Tibial nerve (tissue), 4 donors: ENCODE measurements around the gene KATNAL2. TPM values are rescaled to one million over a fixed set of nuclear protein-coding genes. Genes with fewer than 3 reads are reported as not detected.

ENCODE experiments used
- DNase-seq, 2 donors: peaks; one replicate each; pipeline ENCODE4 v3.0.0-alpha.2; 2019; ENCODE audit warnings: low spot score in 2 of 2
- H3K27ac ChIP-seq, 4 donors: fragments of 200-600 bp; sonication (generic) in 3 of 4; one replicate each; pipeline ENCODE4 v1.5.1; 2017 to 2019; ENCODE audit warnings: mild to moderate bottlenecking in 1 of 4
- H3K27me3 ChIP-seq, 2 donors: fragments of 200-600 bp; sonication (generic) in 1 of 2; one replicate each; pipeline versions ENCODE4 v1.5.1 to v1.6.0; 2017 to 2019
- H3K36me3 ChIP-seq, 3 donors: fragments of 200-600 bp; sonication (generic); one replicate each; pipeline ENCODE4 v1.5.1; 2018 to 2019
- H3K4me1 ChIP-seq, 4 donors: fragments of 200-600 bp; sonication (generic) in 3 of 4; one replicate each; pipeline ENCODE4 v1.5.1; 2017 to 2019
- H3K4me3 ChIP-seq, 4 donors: fragments of 200-600 bp; sonication (generic) in 3 of 4; one replicate each; pipeline ENCODE4 v1.5.1; 2017 to 2019; ENCODE audit warnings: mild to moderate bottlenecking in 1 of 4, moderate library complexity in 1 of 4
- H3K9me3 ChIP-seq, 4 donors: fragments of 200-600 bp; sonication (generic) in 3 of 4; one replicate each; pipeline ENCODE4 v1.5.1; 2017 to 2019
- CTCF ChIP-seq, 5 experiments: fragments of 200-600 bp in 3 of 5; fragments of 450-650 bp in 2 of 5; sonication (generic) in 3 of 5; IDR thresholded peaks; one replicate each; pipeline ENCODE4 v1.5.1; 2016 to 2019; ENCODE audit warnings: antibody characterized with exemption in 5 of 5, mild to moderate bottlenecking in 3 of 5, moderate library complexity in 2 of 5
- EP300 ChIP-seq, 2 donors: sonication (generic); formaldehyde crosslinking; IDR thresholded peaks; one replicate each; pipeline ENCODE4 v1.6.1; 2017; ENCODE audit warnings: antibody characterized with exemption in 2 of 2, mild to moderate bottlenecking in 1 of 2
- POLR2A ChIP-seq, 2 donors: fragments of 450-650 bp; IDR thresholded peaks; one replicate each; pipeline ENCODE4 v1.6.1; 2017; ENCODE audit warnings: antibody characterized with exemption in 2 of 2, mild to moderate bottlenecking in 2 of 2, moderate library complexity in 2 of 2
- WGBS, 2 donors: methylation state at CpG; one replicate each; pipeline ENCODE4 v1.1.5; 2018; 5-methylcytosine and 5-hydroxymethylcytosine counted together
- total RNA-seq, 4 donors: library from RNA; depleted of rRNA; stranded (reverse); fragments of >200 nt; gene quantifications; one replicate each; pipeline ENCODE4 v1.1.0, GENCODE V29; 2016

KATNAL2 gene
- total RNA-seq, 4 donors from 2014 or later: 2.4 to 11.7 (median 7.8) TPM

- Histone ChIP-seq H3K27ac (no peak overlapping the region), H3K9me3 (peaks cover 0 to 24% (median 10%) of the 10 kb centered on the region in 4 donors), H3K36me3 (peaks cover 0 to 38% (median 11%) of the 10 kb centered on the region in 3 donors), H3K4me3 (no peak overlapping the region), H3K27me3 (no peaks in the 10 kb centered on the region), H3K4me1 (no peaks in the 10 kb centered on the region)
- 51 to 61% methylated on average over 2 of the region's 2 CpGs for WGBS, 2 donors
- DNase-seq: no peak
- no peak for TF ChIP-seq EP300 (IDR thresholded peaks at IDR 0.05)
- no peak for TF ChIP-seq POLR2A (IDR thresholded peaks at IDR 0.05)
- no peak for TF ChIP-seq CTCF (IDR thresholded peaks at IDR 0.05)
These were observed 30.5 kb upstream of the KATNAL2 start for GRCh38 chr18:46886893-46887292.

GRCh38 chr18:46888965-46889364, 28.4 kb upstream of the KATNAL2 start:
- Histone ChIP-seq H3K9me3 (peaks cover 0 to 24% (median 10%) of the 10 kb centered on the region in 4 donors), H3K4me1 (no peaks in the 10 kb centered on the region)

GRCh38 chr18:46891742-46892214, 25.6 kb upstream of the KATNAL2 start:
- TF ChIP-seq EP300 (IDR thresholded peaks at IDR 0.05) (no peak), CTCF (IDR thresholded peaks at IDR 0.05) (no peak), POLR2A (IDR thresholded peaks at IDR 0.05) (no peak)
- Histone ChIP-seq H3K27ac (no peak overlapping the region), H3K27me3 (no peaks in the 10 kb centered on the region), H3K36me3 (peaks cover 0 to 38% (median 11%) of the 10 kb centered on the region in 3 donors), H3K4me1 (no peaks in the 10 kb centered on the region), H3K9me3 (peaks cover 0 to 24% (median 10%) of the 10 kb centered on the region in 4 donors), H3K4me3 (no peak overlapping the region)
- no peak for DNase-seq
- WGBS, 2 donors: 75 to 82% methylated on average over 3 of the region's 3 CpGs

More at GRCh38 chr18:46888965-46889364, 28.4 kb upstream of the KATNAL2 start:
- Histone ChIP-seq H3K4me3 (no peak overlapping the region), H3K27me3 (no peaks in the 10 kb centered on the region), H3K27ac (no peak overlapping the region), H3K36me3 (peaks cover 0 to 38% (median 11%) of the 10 kb centered on the region in 3 donors)
- WGBS, 2 donors: 100% methylated on average over 1 of the region's 1 CpG
- DNase-seq: no peak
- no peak for TF ChIP-seq CTCF (IDR thresholded peaks at IDR 0.05)

- 83 to 96% methylated on average over 1 of the region's 1 CpG for WGBS, 2 donors
These were observed 24.6 kb upstream of the KATNAL2 start for GRCh38 chr18:46892842-46893241.

More at GRCh38 chr18:46892842-46893241, 24.6 kb upstream of the KATNAL2 start:
- no peak overlapping the region for H3K27ac ChIP-seq
- H3K9me3 ChIP-seq: peaks cover 0 to 18% (median 8%) of the 10 kb centered on the region in 4 donors
- H3K36me3 ChIP-seq: peaks cover 0 to 31% (median 11%) of the 10 kb centered on the region in 3 donors
- DNase-seq: no peak
- no peaks in the 10 kb centered on the region for H3K27me3 ChIP-seq
- no peak for TF ChIP-seq CTCF (IDR thresholded peaks at IDR 0.05)
- no peak for TF ChIP-seq POLR2A (IDR thresholded peaks at IDR 0.05)
- TF ChIP-seq EP300 (IDR thresholded peaks at IDR 0.05): no peak
- H3K4me1 ChIP-seq: no peaks in the 10 kb centered on the region
- no peak overlapping the region for H3K4me3 ChIP-seq
